Rectal smooth muscle tissue (tissue), 1 donor: ENCODE measurements around the gene MGAT5.
A peak's percentile ranks its signal among the peaks of the same experiment; 100 is the strongest.

Source experiments
- H3K27ac ChIP-seq: one replicate; pipeline ENCODE4 v1.7.0; 2013; ENCODE audit warnings: low read depth, low read length, inconsistent platforms
- H3K27me3 ChIP-seq: one replicate; pipeline ENCODE4 v1.7.0; 2013; ENCODE audit warnings: low read length; ENCODE audit not compliant: control insufficient read depth, insufficient read depth
- H3K36me3 ChIP-seq: one replicate; pipeline ENCODE4 v1.7.0; 2013; ENCODE audit warnings: low read length; ENCODE audit not compliant: control insufficient read depth, insufficient read depth
- H3K4me1 ChIP-seq: one replicate; pipeline ENCODE4 v1.7.0; 2013; ENCODE audit warnings: low read length; ENCODE audit not compliant: control insufficient read depth, insufficient read depth
- H3K4me3 ChIP-seq: one replicate; pipeline ENCODE4 v1.7.0; 2013; ENCODE audit warnings: low read length
- H3K9ac ChIP-seq: one replicate; pipeline ENCODE4 v1.7.0; 2013; ENCODE audit warnings: low read length

The MGAT5 gene

GRCh38 chr2:134372611-134373131 lies 118.8 kb downstream of the MGAT5 start:
- H3K9ac ChIP-seq = no peak overlapping the region
- no peak overlapping the region for H3K4me3 ChIP-seq
- H3K4me1 ChIP-seq = peaks cover 15% of the 10 kb centered on the region
- no peaks in the 10 kb centered on the region for H3K27me3 ChIP-seq
- no peak overlapping the region for H3K27ac ChIP-seq
- H3K36me3 ChIP-seq = no peaks in the 10 kb centered on the region

- Histone ChIP-seq H3K27ac (peak overlapping the region; percentile 78), H3K36me3 (no peaks in the 10 kb centered on the region), H3K4me3 (no peak overlapping the region), H3K27me3 (no peaks in the 10 kb centered on the region), H3K9ac (no peak overlapping the region), H3K4me1 (peaks cover 20% of the 10 kb centered on the region)
Observed at GRCh38 chr2:134375935-134376334, 122.1 kb downstream of the MGAT5 start.

- H3K4me1 ChIP-seq = peaks cover 20% of the 10 kb centered on the region
- H3K9ac ChIP-seq = no peak overlapping the region
- no peak overlapping the region for H3K27ac ChIP-seq
- no peak overlapping the region for H3K4me3 ChIP-seq
- no peaks in the 10 kb centered on the region for H3K36me3 ChIP-seq
- H3K27me3 ChIP-seq = no peaks in the 10 kb centered on the region
Observed at GRCh38 chr2:134377730-134378129, 123.9 kb downstream of the MGAT5 start.

GRCh38 chr2:134379293-134379692 lies 125.4 kb downstream of the MGAT5 start:
- no peak overlapping the region for H3K9ac ChIP-seq
- peak overlapping the region; percentile 41 for H3K27ac ChIP-seq
- H3K4me3 ChIP-seq = no peak overlapping the region
- H3K36me3 ChIP-seq = no peaks in the 10 kb centered on the region
- H3K27me3 ChIP-seq = no peaks in the 10 kb centered on the region
- peaks cover 15% of the 10 kb centered on the region for H3K4me1 ChIP-seq

GRCh38 chr2:134379722-134380121 lies 125.8 kb downstream of the MGAT5 start:
- Histone ChIP-seq H3K36me3 (no peaks in the 10 kb centered on the region), H3K27ac (peak overlapping the region; percentile 41), H3K9ac (no peak overlapping the region), H3K4me3 (no peak overlapping the region), H3K4me1 (peaks cover 15% of the 10 kb centered on the region), H3K27me3 (no peaks in the 10 kb centered on the region)

- Histone ChIP-seq H3K36me3 (no peaks in the 10 kb centered on the region), H3K4me3 (no peak overlapping the region), H3K9ac (no peak overlapping the region), H3K4me1 (peaks cover 7% of the 10 kb centered on the region), H3K27me3 (no peaks in the 10 kb centered on the region), H3K27ac (no peak overlapping the region)
Observed at GRCh38 chr2:134381141-134381540, 127.3 kb downstream of the MGAT5 start.

GRCh38 chr2:134384131-134384530 lies 130.3 kb downstream of the MGAT5 start:
- H3K27me3 ChIP-seq = no peaks in the 10 kb centered on the region
- H3K4me1 ChIP-seq = peaks cover 2% of the 10 kb centered on the region
- no peak overlapping the region for H3K4me3 ChIP-seq
- no peak overlapping the region for H3K27ac ChIP-seq
- no peaks in the 10 kb centered on the region for H3K36me3 ChIP-seq
- no peak overlapping the region for H3K9ac ChIP-seq

GRCh38 chr2:134385195-134385594 lies 131.3 kb downstream of the MGAT5 start:
- Histone ChIP-seq H3K27ac (no peak overlapping the region), H3K4me3 (no peak overlapping the region), H3K9ac (no peak overlapping the region), H3K36me3 (no peaks in the 10 kb centered on the region), H3K27me3 (no peaks in the 10 kb centered on the region), H3K4me1 (no peaks in the 10 kb centered on the region)

GRCh38 chr2:134386310-134386709 lies 132.4 kb downstream of the MGAT5 start:
- Histone ChIP-seq H3K9ac (no peak overlapping the region), H3K4me1 (no peaks in the 10 kb centered on the region), H3K4me3 (no peak overlapping the region), H3K27me3 (no peaks in the 10 kb centered on the region), H3K36me3 (no peaks in the 10 kb centered on the region), H3K27ac (no peak overlapping the region)

- H3K36me3 ChIP-seq = no peaks in the 10 kb centered on the region
- H3K9ac ChIP-seq = no peak overlapping the region
- H3K27me3 ChIP-seq = no peaks in the 10 kb centered on the region
- H3K27ac ChIP-seq = no peak overlapping the region
- no peaks in the 10 kb centered on the region for H3K4me1 ChIP-seq
- no peak overlapping the region for H3K4me3 ChIP-seq
Observed at GRCh38 chr2:134389381-134389780, 135.5 kb downstream of the MGAT5 start.

GRCh38 chr2:134391751-134392160 lies 137.9 kb downstream of the MGAT5 start:
- no peak overlapping the region for H3K9ac ChIP-seq
- H3K4me1 ChIP-seq = no peaks in the 10 kb centered on the region
- no peaks in the 10 kb centered on the region for H3K27me3 ChIP-seq
- no peak overlapping the region for H3K27ac ChIP-seq
- H3K4me3 ChIP-seq = no peak overlapping the region
- no peaks in the 10 kb centered on the region for H3K36me3 ChIP-seq

GRCh38 chr2:134392442-134393074 lies 138.7 kb downstream of the MGAT5 start:
- H3K9ac ChIP-seq = no peak overlapping the region
- no peak overlapping the region for H3K27ac ChIP-seq
- no peaks in the 10 kb centered on the region for H3K27me3 ChIP-seq
- no peaks in the 10 kb centered on the region for H3K36me3 ChIP-seq
- no peak overlapping the region for H3K4me3 ChIP-seq
- H3K4me1 ChIP-seq = no peaks in the 10 kb centered on the region

GRCh38 chr2:134393075-134393461 lies 139.2 kb downstream of the MGAT5 start:
- Histone ChIP-seq H3K4me1 (no peaks in the 10 kb centered on the region), H3K36me3 (no peaks in the 10 kb centered on the region), H3K27me3 (no peaks in the 10 kb centered on the region), H3K27ac (no peak overlapping the region), H3K4me3 (no peak overlapping the region), H3K9ac (no peak overlapping the region)
